Neural crest cell (in vitro differentiated cells): ENCODE data around the gene GHRHR. TPM values are rescaled to one million over a fixed set of nuclear protein-coding genes. Genes with fewer than 3 reads are reported as not detected.

ENCODE experiments used
- DNase-seq: peaks from one replicate; pipeline ENCODE4 v3.0.0; 2021; ENCODE audit warnings: low read depth, mixed read lengths, low spot score
- H3K27ac Mint-ChIP-seq: one replicate; pipeline ENCODE4 v1.8.0; 2021; ENCODE audit warnings: mild to moderate bottlenecking, mixed read lengths; ENCODE audit not compliant: unreplicated experiment
- H3K27me3 Mint-ChIP-seq: 2 replicates; pipeline ENCODE4 v1.8.0; 2021; ENCODE audit warnings: low read depth, mild to moderate bottlenecking, mixed read lengths
- H3K36me3 Mint-ChIP-seq: 2 replicates; pipeline ENCODE4 v1.8.0; 2021; ENCODE audit warnings: low read depth, mild to moderate bottlenecking, mixed read lengths
- H3K4me1 Mint-ChIP-seq: 2 replicates; pipeline ENCODE4 v1.8.0; 2021; ENCODE audit warnings: mixed read lengths
- H3K4me3 Mint-ChIP-seq: one replicate; pipeline ENCODE4 v1.8.0; 2021; ENCODE audit warnings: mild to moderate bottlenecking, mixed read lengths
- H3K9me3 Mint-ChIP-seq: 2 replicates; pipeline ENCODE4 v1.8.0; 2021; ENCODE audit warnings: mixed read lengths
- CTCF ChIP-seq: fragments of 200-600 bp; sonication (generic); conservative IDR thresholded peaks from 2 replicates; pipeline ENCODE4 v1.5.0; 2021; ENCODE audit warnings: antibody characterized with exemption, mild to moderate bottlenecking
- total RNA-seq: library from RNA; stranded (reverse); gene quantifications from 2 replicates; pipeline ENCODE4 v1.2.1, GENCODE V29; 2021

Gene GHRHR
- total RNA-seq, 1 donor from 2014 or later = not detected

GRCh38 chr7:30932562-30932961 lies 31.2 kb upstream of the GHRHR start:
- no peak for DNase-seq
- Mint-ChIP-seq H3K4me3 (no peak overlapping the region), H3K36me3 (no peaks in the 10 kb centered on the region), H3K9me3 (no peaks in the 10 kb centered on the region), H3K4me1 (peaks cover 9% of the 10 kb centered on the region), H3K27me3 (no peaks in the 10 kb centered on the region), H3K27ac (no peak overlapping the region)
- no peak for TF ChIP-seq CTCF

GRCh38 chr7:30933124-30933974 lies 30.4 kb upstream of the GHRHR start:
- no peaks in the 10 kb centered on the region for H3K9me3 Mint-ChIP-seq
- no peak for TF ChIP-seq CTCF
- no peak for DNase-seq
- H3K4me3 Mint-ChIP-seq = no peak overlapping the region
- H3K27me3 Mint-ChIP-seq = no peaks in the 10 kb centered on the region
- H3K27ac Mint-ChIP-seq = no peak overlapping the region
- peaks cover 9% of the 10 kb centered on the region for H3K4me1 Mint-ChIP-seq
- H3K36me3 Mint-ChIP-seq = no peaks in the 10 kb centered on the region

DNA sequence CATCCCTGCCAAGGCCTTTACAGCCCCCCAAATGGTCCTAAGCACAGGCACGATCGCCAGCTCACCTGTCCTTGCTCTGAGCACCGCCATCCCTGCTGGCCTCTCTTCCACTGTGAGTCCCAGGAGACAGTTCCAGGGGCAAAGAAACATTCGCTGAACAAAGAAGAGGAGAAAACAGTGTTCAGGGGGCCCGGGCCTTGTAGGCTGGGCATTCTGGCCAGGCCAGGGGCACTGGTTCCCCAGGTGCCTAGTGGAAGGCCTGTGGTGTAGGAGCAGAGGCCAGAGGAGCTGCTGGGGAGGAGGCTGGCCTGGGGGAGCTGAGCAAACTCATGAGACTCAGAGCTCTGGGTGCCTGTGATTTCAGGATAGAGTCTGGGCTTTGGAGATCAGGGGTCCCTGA lies 29.5 kb upstream of the GHRHR start:
- Mint-ChIP-seq H3K27ac (no peak overlapping the region), H3K4me3 (no peak overlapping the region), H3K9me3 (no peaks in the 10 kb centered on the region), H3K4me1 (peaks cover 9% of the 10 kb centered on the region), H3K27me3 (peaks cover 2% of the 10 kb centered on the region), H3K36me3 (no peaks in the 10 kb centered on the region)
- TF ChIP-seq CTCF = no peak
- no peak for DNase-seq

- H3K27ac Mint-ChIP-seq = no peak overlapping the region
- no peak overlapping the region for H3K4me3 Mint-ChIP-seq
Measured at GRCh38 chr7:30934732-30935568, 28.8 kb upstream of the GHRHR start.

GRCh38 chr7:30935569-30935877 lies 28.2 kb upstream of the GHRHR start:
- Mint-ChIP-seq H3K27ac (no peak overlapping the region), H3K27me3 (peaks cover 15% of the 10 kb centered on the region), H3K9me3 (no peaks in the 10 kb centered on the region), H3K4me3 (no peak overlapping the region), H3K36me3 (no peaks in the 10 kb centered on the region), H3K4me1 (peaks cover 9% of the 10 kb centered on the region)
- TF ChIP-seq CTCF = no peak
- DNase-seq = no peak

More at GRCh38 chr7:30934732-30935568, 28.8 kb upstream of the GHRHR start:
- no peaks in the 10 kb centered on the region for H3K9me3 Mint-ChIP-seq
- H3K4me1 Mint-ChIP-seq = peaks cover 9% of the 10 kb centered on the region
- H3K36me3 Mint-ChIP-seq = no peaks in the 10 kb centered on the region
- DNase-seq = no peak
- peaks cover 9% of the 10 kb centered on the region for H3K27me3 Mint-ChIP-seq
- TF ChIP-seq CTCF = no peak
